Right lobe of liver (tissue), 4 donors: ENCODE results near the gene SLC25A42.

ENCODE experiments used
- CTCF ChIP-seq, 4 donors: fragments of 200-600 bp in 3 of 4; fragments of 450-650 bp in 1 of 4; IDR thresholded peaks; one replicate each; pipeline versions ENCODE4 v1.5.1 to v1.8.0; 2016 to 2022; ENCODE audit warnings: antibody characterized with exemption in 4 of 4, mild to moderate bottlenecking in 2 of 4
- POLR2A ChIP-seq: fragments of 450-650 bp; IDR thresholded peaks from one replicate; pipeline ENCODE4 v1.6.1; 2017; ENCODE audit warnings: antibody characterized with exemption, mild to moderate bottlenecking
- donor health status: DM: no; HTN: no; CAD: no.
- donor health status: DM: no; HTN: no; CAD: no.
- donor health status: DM: no; HTN: yes; CAD: no.

DNA sequence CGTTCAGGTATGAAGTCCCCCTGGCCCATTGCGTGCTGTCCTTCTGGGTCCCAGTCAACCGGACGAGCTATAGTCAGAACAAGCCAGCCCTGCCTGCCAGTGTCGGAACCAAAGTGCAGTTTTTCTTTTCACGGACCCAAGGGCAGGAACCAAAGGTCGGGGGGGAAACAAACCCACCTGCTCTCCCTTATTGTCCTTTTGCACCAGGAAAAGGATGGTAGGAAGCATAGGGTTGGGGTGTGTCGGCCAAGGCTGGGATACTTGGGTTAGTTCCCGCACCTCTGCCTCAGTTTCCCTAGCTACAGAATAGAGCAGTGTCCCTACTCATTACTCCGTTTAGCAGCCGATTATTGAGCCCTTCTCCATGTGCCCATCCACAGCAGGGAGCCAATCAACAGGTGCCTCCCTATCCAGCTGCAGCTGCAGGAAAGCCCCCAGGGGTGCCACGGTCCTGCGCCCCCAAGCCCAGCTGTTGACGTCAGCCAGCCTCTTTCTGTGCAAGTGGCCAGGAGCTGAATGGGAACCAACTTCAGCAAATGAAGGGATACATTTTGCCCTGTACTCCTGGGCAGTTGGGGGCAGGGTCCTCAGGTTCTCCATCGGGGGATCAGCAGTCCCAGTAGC lies 9.4 kb upstream of the SLC25A42 start:
- TF ChIP-seq CTCF (IDR thresholded peaks at IDR 0.05), result no peak
- no peak for TF ChIP-seq POLR2A
